HG03439 (cell line): ENCODE data around the gene THBD.

Experiments
- ATAC-seq: cut with Tn5 transposase; IDR thresholded peaks from one replicate; pipeline ENCODE4 v1.9.1; 2021; ENCODE audit warnings: mild to moderate bottlenecking, moderate library complexity; ENCODE audit not compliant: unreplicated experiment

THBD gene

DNA sequence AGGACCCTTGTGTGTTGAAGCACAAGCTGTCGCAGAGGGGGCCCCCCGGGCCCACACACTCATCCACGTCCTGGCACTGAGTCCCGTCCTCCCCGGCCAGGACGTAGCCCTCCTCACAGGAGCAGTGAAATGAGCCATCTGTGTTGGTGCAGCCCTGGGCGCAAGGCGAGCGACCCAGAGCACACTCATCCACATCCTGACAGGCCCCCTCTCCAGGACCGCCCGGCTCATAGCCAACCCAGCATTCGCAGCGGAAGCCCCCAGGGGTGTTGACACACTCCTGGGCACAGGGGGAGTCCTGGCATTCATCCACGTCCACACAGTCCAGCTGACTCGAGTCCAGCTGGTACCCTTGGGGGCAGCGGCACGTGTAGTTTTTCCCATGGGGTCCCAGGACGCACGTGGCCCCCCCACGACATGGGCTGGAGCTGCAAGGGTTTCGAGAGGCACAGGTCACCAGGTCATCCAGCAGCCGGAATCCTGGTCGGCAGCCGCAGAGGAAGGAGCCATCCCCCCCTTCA is 35.4 kb upstream of the THBD start:
- ATAC-seq, result no peak

- ATAC-seq, result no peak
These were observed 34.9 kb upstream of the THBD start for GRCh38 chr20:23084282-23084844.

DNA sequence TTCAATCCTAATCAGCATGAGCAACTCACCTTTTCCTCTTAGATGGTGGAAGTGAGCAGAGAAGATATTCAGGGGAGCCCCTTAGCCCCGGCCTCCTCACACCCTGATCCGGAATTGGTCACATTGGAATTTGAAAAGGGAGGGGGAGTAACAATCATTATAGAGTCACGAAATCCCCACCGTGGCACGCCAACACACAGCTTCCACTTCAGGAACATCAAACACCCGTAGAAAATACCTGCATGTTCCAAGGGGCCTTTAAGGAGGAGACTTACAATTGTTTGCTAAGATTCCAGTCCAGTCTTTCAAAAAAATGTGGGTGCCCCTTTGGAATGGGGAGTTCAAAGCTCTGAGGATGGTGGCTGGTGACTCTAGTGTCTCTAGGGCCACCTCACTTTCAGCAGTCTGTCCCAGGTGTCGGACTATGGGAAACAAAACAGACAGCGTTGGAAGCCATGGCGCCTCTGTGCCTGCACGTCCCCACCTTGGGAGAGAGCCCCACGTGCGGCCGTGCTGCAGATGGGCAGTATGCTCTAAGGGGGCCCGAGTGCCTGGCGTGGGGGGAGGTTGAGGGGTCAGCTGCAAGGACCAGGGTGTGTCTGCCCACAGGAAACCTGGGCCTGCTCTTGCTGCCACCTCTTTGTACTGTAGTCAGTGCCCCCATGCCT is 34.2 kb upstream of the THBD start:
- no peak for ATAC-seq

DNA sequence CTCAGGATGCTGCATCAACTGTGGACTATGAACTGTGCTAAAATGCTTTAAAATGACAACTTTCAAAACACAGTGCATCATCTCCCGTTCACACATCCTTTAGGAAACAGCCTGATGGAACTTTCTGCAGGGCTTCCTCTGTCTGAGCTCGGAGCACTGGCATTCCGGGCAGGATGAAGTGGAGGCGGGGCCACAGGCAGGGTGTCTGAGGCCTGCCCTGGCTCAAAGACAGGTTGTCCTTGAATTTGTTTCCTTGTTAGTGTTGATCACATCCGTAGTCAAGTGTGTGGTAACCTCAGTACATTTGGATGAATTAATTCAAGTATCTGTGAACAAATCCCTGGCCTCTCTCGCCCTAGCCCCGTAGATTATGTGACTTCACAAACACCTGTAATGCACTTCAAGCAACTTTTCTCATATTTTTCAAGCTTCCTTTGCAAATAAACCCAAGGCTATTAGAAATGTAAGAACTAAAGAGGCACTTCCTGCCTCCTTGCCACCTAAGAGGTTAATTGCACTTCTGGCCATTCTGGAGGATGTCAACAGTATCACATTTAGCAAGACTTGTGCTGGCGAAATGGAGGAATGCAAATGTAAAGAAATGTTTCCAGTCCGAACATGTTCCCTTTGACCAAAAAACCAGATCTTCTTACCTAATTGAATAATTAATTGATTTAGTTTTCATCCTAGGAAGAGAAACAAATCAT is 33.5 kb upstream of the THBD start:
- no peak for ATAC-seq

GRCh38 chr20:23081263-23081819 is 31.9 kb upstream of the THBD start:
- no peak for ATAC-seq

- no peak for ATAC-seq
These were observed 31.0 kb upstream of the THBD start for GRCh38 chr20:23080521-23080920.

DNA sequence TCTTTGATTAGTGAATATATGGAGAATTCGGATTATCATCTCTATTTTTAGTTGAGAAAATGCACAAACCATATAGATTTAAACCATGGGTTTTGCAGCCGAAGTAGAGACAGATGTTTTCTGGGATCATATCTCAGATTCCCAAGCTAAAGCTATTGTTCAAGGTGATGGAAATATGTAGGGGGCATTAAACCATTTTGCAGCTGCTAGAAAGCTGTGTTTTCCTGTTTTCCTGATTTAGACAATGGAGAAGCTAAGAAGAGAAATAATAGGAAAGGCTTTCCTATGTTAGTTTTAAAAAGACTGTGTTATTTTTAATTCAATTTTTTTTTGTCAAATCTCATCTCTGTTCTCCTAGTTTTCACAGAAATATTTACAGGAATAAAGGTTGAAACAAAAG is 30.5 kb upstream of the THBD start:
- ATAC-seq, result no peak

- no peak for ATAC-seq
These were observed 29.5 kb upstream of the THBD start for GRCh38 chr20:23079016-23079351.

- no peak for ATAC-seq
These were observed 29.0 kb upstream of the THBD start for GRCh38 chr20:23078351-23079015.

DNA sequence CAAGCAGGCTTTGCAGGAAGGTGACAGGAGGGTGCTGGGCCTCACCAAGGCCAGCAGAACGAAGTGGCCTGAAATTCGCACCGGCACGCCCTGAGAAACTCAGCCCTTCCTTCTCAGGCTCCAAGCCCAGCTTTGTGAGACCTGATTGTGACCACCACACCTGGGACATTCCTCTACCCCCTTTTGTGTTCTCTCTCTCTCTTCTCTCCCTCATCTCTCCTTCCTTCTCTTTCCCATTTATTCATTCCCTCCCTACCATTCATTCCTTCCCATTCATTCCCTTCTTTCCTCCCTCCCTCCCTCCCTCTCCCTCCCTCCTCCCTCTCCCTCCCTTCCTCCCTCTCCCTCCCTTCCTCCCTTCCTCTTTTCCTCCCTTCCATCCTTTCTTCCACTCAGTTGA is 27.8 kb upstream of the THBD start:
- ATAC-seq, result no peak

DNA sequence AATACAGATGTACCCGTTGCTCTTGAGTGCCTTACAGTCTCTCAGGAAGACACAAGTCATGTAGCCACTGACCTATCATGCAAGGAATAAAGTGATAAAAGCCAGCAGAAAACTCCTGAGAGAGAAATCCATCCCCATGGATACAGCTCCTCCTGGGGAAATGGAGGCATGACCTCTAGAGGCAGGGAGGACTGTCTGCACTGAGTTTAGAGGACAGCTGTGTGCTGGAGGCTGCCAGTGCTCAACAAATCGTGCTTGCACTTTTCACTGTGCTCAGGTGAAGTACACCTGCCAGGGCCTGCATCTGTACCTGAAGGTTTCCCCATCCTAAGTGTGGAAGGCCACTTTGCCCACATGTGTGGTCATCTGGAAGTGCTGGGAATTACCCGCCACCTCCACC is 24.6 kb upstream of the THBD start:
- ATAC-seq, result no peak

GRCh38 chr20:23072892-23073586 is 23.6 kb upstream of the THBD start:
- ATAC-seq, result no peak

DNA sequence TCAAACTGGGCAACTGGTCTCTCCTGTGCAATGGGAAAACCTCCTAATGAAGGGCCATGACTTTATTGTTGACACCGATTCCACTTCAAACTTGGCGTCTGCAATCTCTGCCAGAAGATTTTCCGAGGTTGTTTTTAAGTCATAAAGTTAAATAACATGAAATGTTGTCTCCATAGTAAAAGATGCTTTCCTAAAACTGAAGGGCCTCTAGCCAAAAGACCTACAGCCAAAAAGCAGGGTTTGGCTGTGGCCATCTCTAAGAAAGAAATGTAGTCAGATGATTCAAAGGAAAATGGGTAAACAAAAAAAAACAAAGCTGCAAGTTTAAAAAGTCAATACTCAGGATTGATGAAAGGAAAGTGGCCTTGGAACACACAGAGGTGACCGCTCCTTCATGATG is 22.5 kb upstream of the THBD start:
- ATAC-seq, result no peak

DNA sequence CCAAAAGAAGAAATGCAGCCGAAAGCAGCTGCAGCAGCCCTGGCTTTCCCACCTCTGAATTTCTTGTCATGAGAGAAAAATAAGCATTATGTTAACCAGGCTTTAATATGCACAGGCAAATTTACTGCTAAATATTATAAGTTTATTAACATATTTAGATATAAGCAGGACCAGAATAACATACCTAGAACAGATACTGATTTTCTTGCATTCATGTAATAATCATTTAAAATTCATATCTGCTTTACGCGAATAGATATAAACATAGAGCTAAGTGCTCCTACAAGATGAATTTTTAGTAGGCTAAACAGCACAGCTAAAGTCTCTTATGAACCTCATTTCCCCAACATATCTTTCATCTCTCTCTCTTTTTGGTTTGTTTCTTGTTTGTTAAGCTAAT is 21.9 kb upstream of the THBD start:
- ATAC-seq, result no peak

DNA sequence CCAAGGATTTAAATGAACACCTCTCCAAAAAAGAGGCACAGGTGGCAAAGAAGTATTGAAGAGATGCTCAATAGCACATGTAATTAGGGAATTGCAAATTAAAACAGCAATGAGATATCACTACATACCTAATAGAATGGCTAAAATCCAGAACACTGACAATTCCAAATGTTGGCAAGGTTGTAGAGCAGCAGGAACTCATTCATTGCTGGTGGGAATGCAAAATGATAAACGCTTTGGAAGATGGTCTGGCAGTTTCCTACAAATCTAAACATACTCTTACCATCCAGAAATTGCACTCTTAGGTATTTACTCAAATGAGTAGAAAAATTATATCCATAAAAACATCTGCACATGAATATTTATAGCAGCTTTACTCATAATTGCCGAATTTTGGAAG is 19.6 kb upstream of the THBD start:
- no peak for ATAC-seq

GRCh38 chr20:23068283-23068682 is 18.8 kb upstream of the THBD start:
- no peak for ATAC-seq

DNA sequence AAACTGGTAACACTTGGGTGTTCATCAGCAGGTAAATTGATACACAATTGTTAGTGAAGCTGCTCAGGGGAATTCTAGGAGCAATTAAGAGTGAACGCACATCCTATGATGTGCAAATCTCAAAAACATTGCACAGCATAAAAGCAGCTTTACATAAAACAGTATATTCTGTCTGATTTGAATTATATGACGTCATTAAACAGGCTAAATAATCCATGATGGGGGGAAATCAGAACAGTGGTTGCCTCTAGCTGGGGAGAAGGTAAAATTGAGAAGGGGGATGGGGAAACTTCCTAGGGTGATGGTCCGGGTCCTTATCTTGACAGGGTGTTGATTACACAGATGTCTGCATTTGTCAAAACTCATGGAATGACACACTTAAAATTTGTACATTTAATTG is 17.3 kb upstream of the THBD start:
- no peak for ATAC-seq

GRCh38 chr20:23065266-23066201 is 16.1 kb upstream of the THBD start:
- ATAC-seq, result no peak

- ATAC-seq, result no peak
These were observed 14.1 kb upstream of the THBD start for GRCh38 chr20:23063581-23063980.

DNA sequence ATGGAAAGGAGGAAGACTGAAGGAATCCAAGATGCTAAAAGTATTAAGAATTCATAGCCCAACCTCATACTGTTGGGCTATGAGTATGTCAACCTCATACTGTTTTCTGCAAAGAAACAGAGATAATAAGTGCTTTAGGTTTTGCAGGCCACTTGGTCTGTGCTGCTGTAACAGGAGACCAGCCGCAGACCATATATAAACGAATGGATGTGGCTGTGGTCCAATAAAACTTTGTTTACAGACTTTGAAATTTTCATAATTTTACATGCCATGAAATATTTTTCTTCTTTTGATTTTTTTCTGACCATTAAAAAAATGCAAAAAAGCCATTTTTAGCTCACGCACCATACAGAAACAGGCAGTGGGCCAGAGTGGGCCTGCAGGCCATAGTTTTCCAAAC is 13.7 kb upstream of the THBD start:
- ATAC-seq, result no peak
